HCT116 (cell line): ENCODE results near the gene OR4K5. TPM values are rescaled to one million over a fixed set of nuclear protein-coding genes. Genes with fewer than 3 reads are reported as not detected.

Source experiments
- ATAC-seq: fragments of 200-7000 bp; cut with Tn5 transposase; 2 replicates; pipeline ENCODE4 v1.9.1; 2020; ENCODE audit warnings: mild to moderate bottlenecking, moderate library complexity
- BruUV-seq: library from RNA; stranded (reverse); fragments of 400-500 nt; replicated peaks from 2 replicates; lab custom pipeline; 2021; lab: Mats Ljungman, UMichigan
- CTCF ChIA-PET: fragments of 300-600 bp; sonication (Branson Sonifier 250); formaldehyde crosslinking; loops from one replicate; lab custom pipeline; 2021; ENCODE audit warnings: antibody characterized with exemption; lab: Charles Lee
- POLR2A ChIA-PET: fragments of 300-600, 350-600 bp; sonication (Branson Sonifier 250); formaldehyde crosslinking; loops from one replicate; lab custom pipeline; 2021; ENCODE audit warnings: antibody characterized with exemption; lab: Charles Lee
- RAD21 ChIA-PET, 2 experiments: fragments of 300-600 bp; sonication (Branson Sonifier 250); formaldehyde crosslinking; loops; one replicate each; lab custom pipeline; 2023; ENCODE audit warnings: low total read pairs in 2 of 2; ENCODE audit not compliant: uncharacterized antibody in 2 of 2, unreplicated experiment in 2 of 2, low non-redundant PET in 1 of 2; lab: Charles Lee
- DNase-seq: peaks from one replicate; pipeline ENCODE4 v3.0.0-alpha.2; 2010; ENCODE audit warnings: low read depth, low spot score
- H2AFZ ChIP-seq: fragments of 200-600 bp; shearing (Covaris generic), sonication (generic); 2 replicates; pipeline ENCODE4 v1.6.1; 2017; ENCODE audit warnings: low read depth, mixed run types, mixed read lengths, antibody characterized with exemption, low read length; ENCODE audit not compliant: poor library complexity, severe bottlenecking
- H3K27ac ChIP-seq: 2 replicates; pipeline ENCODE4 v1.5.1; 2012; ENCODE audit warnings: low read depth, low read length
- H3K27me3 ChIP-seq: fragments of 200-600 bp; sonication (generic); 2 replicates; pipeline ENCODE4 v1.6.1; 2016; ENCODE audit warnings: mixed run types, low read length, mixed read lengths; ENCODE audit not compliant: insufficient read depth
- H3K36me3 ChIP-seq, 2 experiments: fragments of 200-500 bp in 1 of 2; fragments of 200-600 bp in 1 of 2; sonication (Bioruptor generic) in 1 of 2; sonication (generic) in 1 of 2; 2 replicates each; pipeline versions ENCODE4 v1.5.1 to v1.6.1; 2014 to 2016; ENCODE audit warnings: low read length in 2 of 2, inconsistent platforms in 1 of 2, mixed read lengths in 1 of 2, mixed run types in 1 of 2; ENCODE audit not compliant: insufficient read depth in 2 of 2, control insufficient read depth in 1 of 2
- H3K4me1 ChIP-seq, 2 experiments: fragments of 200-600 bp in 1 of 2; sonication (generic) in 1 of 2; 2 replicates each; pipeline versions ENCODE4 v1.5.1 to v1.6.1; 2012 to 2017; ENCODE audit warnings: low read length in 2 of 2, inconsistent platforms in 1 of 2, mild to moderate bottlenecking in 1 of 2, mixed read lengths in 1 of 2, mixed run types in 1 of 2, moderate library complexity in 1 of 2; ENCODE audit not compliant: insufficient read depth in 2 of 2, control insufficient read depth in 1 of 2
- H3K4me2 ChIP-seq: fragments of 200-600 bp; sonication (generic); 2 replicates; pipeline ENCODE4 v1.6.1; 2017; ENCODE audit warnings: mixed run types, low read length, mixed read lengths
- H3K4me3 ChIP-seq, 2 experiments: fragments of 200-600 bp in 1 of 2; sonication (generic) in 1 of 2; replicated peaks in 1 of 2; 2 replicates each; pipeline ENCODE4 v1.5.1; 2011 to 2016; ENCODE audit warnings: low read length in 2 of 2, control low read depth in 1 of 2, low read depth in 1 of 2, mild to moderate bottlenecking in 1 of 2, mixed read lengths in 1 of 2, mixed run types in 1 of 2
- H3K79me2 ChIP-seq: fragments of 200-600 bp; sonication (generic); 2 replicates; pipeline ENCODE4 v1.6.1; 2017; ENCODE audit warnings: mild to moderate bottlenecking, mixed run types, low read length, moderate library complexity, mixed read lengths; ENCODE audit not compliant: insufficient read depth
- H3K9ac ChIP-seq: fragments of 200-600 bp; sonication (generic); 2 replicates; pipeline ENCODE4 v1.6.1; 2016; ENCODE audit warnings: low read length, mixed read lengths
- H3K9me2 ChIP-seq: fragments of 200-600 bp; sonication (generic), shearing (Covaris generic); 2 replicates; pipeline ENCODE4 v1.6.1; 2017; ENCODE audit warnings: mixed run types, mild to moderate bottlenecking, moderate library complexity; ENCODE audit not compliant: insufficient read depth
- H3K9me3 ChIP-seq, 2 experiments: fragments of 200-500 bp in 1 of 2; fragments of 200-600 bp in 1 of 2; sonication (Bioruptor generic) in 1 of 2; sonication (generic) in 1 of 2; 2 replicates each; pipeline ENCODE4 v1.6.1; 2014 to 2017; ENCODE audit warnings: low read length in 2 of 2, mixed read lengths in 2 of 2, inconsistent platforms in 1 of 2, low read depth in 1 of 2, mild to moderate bottlenecking in 1 of 2, mixed run types in 1 of 2, moderate library complexity in 1 of 2; ENCODE audit not compliant: control insufficient read depth in 1 of 2, insufficient read depth in 1 of 2
- H4K20me1 ChIP-seq: fragments of 200-600 bp; sonication (generic), shearing (Covaris generic); 2 replicates; pipeline ENCODE4 v1.6.1; 2017; ENCODE audit warnings: mixed run types, mild to moderate bottlenecking, moderate library complexity; ENCODE audit not compliant: insufficient read depth
- CEBPB ChIP-seq: IDR thresholded peaks from 2 replicates; pipeline ENCODE4 v1.6.1; 2012; ENCODE audit warnings: low read depth
- CTCF ChIP-seq, 3 experiments: fragments of 200-600 bp in 1 of 3; sonication (generic) in 1 of 3; IDR thresholded peaks in 2 of 3; conservative IDR thresholded peaks in 1 of 3; 2 replicates each; pipeline ENCODE4 v1.5.1; 2012 to 2017; ENCODE audit warnings: low read depth in 2 of 3, low read length in 2 of 3, antibody characterized with exemption in 1 of 3, borderline replicate concordance in 1 of 3, control low read depth in 1 of 3, mild to moderate bottlenecking in 1 of 3, mixed read lengths in 1 of 3, mixed run types in 1 of 3, moderate library complexity in 1 of 3; ENCODE audit not compliant: insufficient read depth in 1 of 3
- EGR1 ChIP-seq: IDR thresholded peaks from 2 replicates; pipeline ENCODE4 v1.6.1; 2012; ENCODE audit warnings: low read depth
- ELF1 ChIP-seq: IDR thresholded peaks from 2 replicates; pipeline ENCODE4 v1.6.1; 2012; ENCODE audit warnings: low read depth, borderline replicate concordance
- EZH2 ChIP-seq: fragments of 200-600 bp; sonication (generic); IDR thresholded peaks from 2 replicates; pipeline ENCODE4 v1.6.1; 2017; ENCODE audit warnings: antibody characterized with exemption, mixed run types
- EZH2phosphoT487 ChIP-seq: fragments of 200-600 bp; IDR thresholded peaks from 2 replicates; pipeline ENCODE4 v1.6.1; 2018; ENCODE audit warnings: antibody characterized with exemption, borderline replicate concordance
- FOSL1 ChIP-seq: IDR thresholded peaks from 2 replicates; pipeline ENCODE4 v1.6.1; 2012; ENCODE audit warnings: low read depth
- JUND ChIP-seq: IDR thresholded peaks from 2 replicates; pipeline ENCODE4 v1.6.1; 2012
- RAD21 ChIP-seq: IDR thresholded peaks from 2 replicates; pipeline ENCODE4 v1.6.1; 2012; ENCODE audit warnings: low read depth, mild to moderate bottlenecking
- REST ChIP-seq: IDR thresholded peaks from 2 replicates; pipeline ENCODE4 v1.6.1; 2012; ENCODE audit warnings: low read depth
- SRF ChIP-seq: IDR thresholded peaks from 2 replicates; pipeline ENCODE4 v1.6.1; 2012; ENCODE audit warnings: low read depth
- YY1 ChIP-seq: IDR thresholded peaks from 2 replicates; pipeline ENCODE4 v1.6.1; 2011; ENCODE audit warnings: low read length, low read depth, moderate library complexity, mild to moderate bottlenecking; ENCODE audit not compliant: insufficient replicate concordance; ENCODE audit errors: extremely low read depth
- intact Hi-C: fragments of 100-400 bp; cut with micrococcal nuclease; formaldehyde crosslinking; loops from 2 replicates; pipeline ENCODE4 v1.10.0; 2022
- total RNA-seq: library from RNA; stranded (reverse); gene quantifications from one replicate; pipeline ENCODE4 v1.2.1, GENCODE V29; 2021; ENCODE audit not compliant: unreplicated experiment
- TF ChIP-seq, protein P1 (sequence below): IDR thresholded peaks from 2 replicates; pipeline ENCODE4 v1.6.1; 2012
- TF ChIP-seq, protein P2 (sequence below): IDR thresholded peaks from 2 replicates; pipeline ENCODE4 v1.6.1; 2012

The OR4K5 gene
- total RNA-seq, 1 experiment from 2014 or later = not detected

DNA sequence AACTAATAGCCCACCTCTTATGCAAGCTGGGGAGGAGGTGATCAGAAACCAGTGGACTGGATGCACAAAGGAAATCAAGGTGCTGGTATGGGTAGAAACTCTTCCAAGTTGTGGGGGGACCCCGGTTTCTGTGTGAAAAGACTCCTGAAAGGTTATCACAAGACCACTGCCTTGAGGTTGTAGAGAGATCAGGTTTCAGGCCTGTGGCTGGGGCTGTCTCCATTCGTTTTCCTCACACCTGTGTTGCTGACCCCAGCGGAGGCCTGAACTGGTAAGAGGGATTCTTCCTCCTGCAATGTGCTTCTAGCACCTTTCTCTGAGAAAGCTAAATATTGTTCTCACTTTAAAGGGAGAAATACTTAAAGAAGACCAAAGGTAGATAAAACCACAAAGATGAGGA, 9.3 kb upstream of the OR4K5 start:
- DNase-seq = no peak
- Histone ChIP-seq H3K36me3 (no peaks in the 10 kb centered on the region), H3K9me2 (no peaks in the 10 kb centered on the region), H3K4me3 (no peak overlapping the region), H3K9ac (no peak overlapping the region)
- TF ChIP-seq YY1 = no peak
- no peak for TF ChIP-seq JUND
- TF ChIP-seq FOSL1 = no peak
- TF ChIP-seq REST = no peak
- TF ChIP-seq CTCF (IDR thresholded peaks at IDR 0.05 in 2 of 3, conservative IDR thresholded peaks at IDR 0.05 in 1 of 3; ENCODE audit: borderline replicate concordance in 1 of 3, insufficient read depth in 1 of 3, low read depth in 2 of 3, low read length in 2 of 3) = no peak
- TF ChIP-seq, protein P1, sequence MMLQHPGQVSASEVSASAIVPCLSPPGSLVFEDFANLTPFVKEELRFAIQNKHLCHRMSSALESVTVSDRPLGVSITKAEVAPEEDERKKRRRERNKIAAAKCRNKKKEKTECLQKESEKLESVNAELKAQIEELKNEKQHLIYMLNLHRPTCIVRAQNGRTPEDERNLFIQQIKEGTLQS = no peak
- TF ChIP-seq, protein P2, sequence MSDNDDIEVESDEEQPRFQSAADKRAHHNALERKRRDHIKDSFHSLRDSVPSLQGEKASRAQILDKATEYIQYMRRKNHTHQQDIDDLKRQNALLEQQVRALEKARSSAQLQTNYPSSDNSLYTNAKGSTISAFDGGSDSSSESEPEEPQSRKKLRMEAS = no peak
- no peak for TF ChIP-seq RAD21
- no peak for TF ChIP-seq CEBPB
- TF ChIP-seq ELF1 = no peak
- TF ChIP-seq EZH2 = no peak
- no peak for TF ChIP-seq EGR1
- no peak for TF ChIP-seq SRF
- TF ChIP-seq EZH2phosphoT487 = no peak
- TF ChIP-seq, all 23 proteins: peak for 0
- intact Hi-C loops = no loop called here
- Histone ChIP-seq H3K79me2 (no peaks in the 10 kb centered on the region), H3K27me3 (no peaks in the 10 kb centered on the region), H2AFZ (no peak overlapping the region), H3K4me1 (no peaks in the 10 kb centered on the region), H3K27ac (no peak overlapping the region), H4K20me1 (no peaks in the 10 kb centered on the region), H3K4me2 (no peak overlapping the region), H3K9me3 (peaks cover 25 to 31% of the 10 kb centered on the region in 2 experiments; a peak in 2 of 4 replicates)
- POLR2A ChIA-PET = no interaction called here
- RAD21 ChIA-PET = no interaction called here
- ATAC-seq = no peak
- no TSS peak for BruUV-seq
- CTCF ChIA-PET = no interaction called here
